ENCODE measurements around the gene CPZ.

CPZ gene

DNA sequence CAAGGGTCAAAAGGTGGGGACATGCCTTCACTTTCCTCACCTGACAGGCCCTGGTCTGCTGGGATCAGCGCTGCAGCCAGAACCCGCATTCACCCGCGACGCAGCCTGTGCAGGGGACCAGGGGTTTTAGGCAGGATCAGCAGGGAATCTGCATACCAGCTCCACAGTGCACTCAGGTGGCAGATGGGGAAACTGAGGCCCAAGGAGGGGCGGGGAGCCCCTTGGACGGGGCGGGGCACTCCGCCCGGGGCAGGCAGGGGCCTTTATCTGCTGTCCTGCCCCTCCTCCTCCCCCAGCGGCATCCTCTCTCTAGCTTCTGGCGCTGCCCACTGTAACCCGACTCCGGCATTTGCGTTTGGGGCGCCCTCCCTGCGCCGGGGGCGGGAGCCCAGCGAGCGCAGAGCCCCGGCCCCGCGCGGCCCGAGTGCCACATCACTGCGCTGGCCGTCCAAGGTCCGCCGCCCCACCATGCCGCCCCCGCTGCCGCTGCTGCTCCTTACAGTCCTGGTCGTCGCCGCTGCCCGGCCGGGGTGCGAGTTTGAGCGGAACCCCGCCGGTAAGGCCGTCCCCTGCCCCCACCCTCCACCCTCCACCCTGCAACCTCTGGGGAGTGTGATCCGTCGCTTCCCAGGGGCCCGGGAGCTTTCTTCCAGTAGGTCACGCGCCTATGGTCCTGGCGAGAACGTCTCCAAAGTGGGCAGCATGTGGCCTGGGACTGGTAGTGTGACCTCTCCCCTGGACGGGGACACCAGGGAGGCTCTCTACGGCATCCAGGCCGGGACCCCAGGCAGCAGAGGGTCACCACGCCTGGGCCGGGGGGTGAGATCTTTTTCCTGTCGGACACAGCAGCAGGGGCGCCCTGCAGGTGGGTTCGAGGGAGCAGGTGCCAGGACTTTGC is at the start of gene CPZ:
Gene CPZ, plus strand, starts transcription at position 400 of the 898 bp plus-strand sequence. Its CDS starts 69 bp downstream, at position 469.
- no peak for DNase-seq (ENCODE audit: low read depth, low spot score)
- H3K27ac ChIP-seq, result no peak within 1 kb of the TSS

DNA sequence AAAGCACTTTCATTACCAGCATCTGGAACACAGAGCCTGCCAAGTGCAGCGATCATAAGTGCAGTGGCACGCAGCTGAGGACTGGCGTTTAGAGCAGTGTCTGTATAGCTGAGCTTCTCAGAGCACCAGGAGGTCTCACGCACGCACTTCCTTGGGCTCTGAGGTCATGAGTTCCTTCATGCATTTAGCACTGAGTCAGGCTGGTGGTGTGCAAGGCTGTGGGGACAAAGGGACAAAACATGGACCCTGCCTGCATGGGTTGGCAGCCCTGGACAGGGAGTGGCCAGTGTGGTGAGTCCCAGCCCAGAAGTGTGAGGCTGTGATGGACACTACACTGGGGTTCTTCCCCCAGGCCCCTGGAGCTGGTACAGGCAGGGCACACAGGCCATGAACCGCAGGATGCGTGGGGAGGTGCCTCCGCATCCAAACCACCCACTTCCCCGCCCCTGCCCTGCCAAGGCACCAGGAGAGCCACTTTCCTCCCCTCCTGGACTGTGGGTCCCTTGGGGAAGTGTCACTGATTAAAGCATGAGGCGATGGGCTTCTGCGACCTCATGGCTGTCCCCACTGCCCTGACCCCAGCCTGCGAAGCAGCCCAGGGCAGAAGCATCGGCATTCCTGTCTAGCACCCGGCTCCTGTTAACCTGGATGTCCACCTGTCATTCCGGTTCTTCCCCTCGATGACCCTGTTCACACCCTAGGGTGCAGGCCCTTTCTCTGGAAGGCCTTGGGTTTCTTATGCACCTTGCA is 49.6 kb upstream of the CPZ start:
- H3K27ac ChIP-seq, result no peak overlapping the region
- DNase-seq (ENCODE audit: low read depth, low spot score), result no peak

DNA sequence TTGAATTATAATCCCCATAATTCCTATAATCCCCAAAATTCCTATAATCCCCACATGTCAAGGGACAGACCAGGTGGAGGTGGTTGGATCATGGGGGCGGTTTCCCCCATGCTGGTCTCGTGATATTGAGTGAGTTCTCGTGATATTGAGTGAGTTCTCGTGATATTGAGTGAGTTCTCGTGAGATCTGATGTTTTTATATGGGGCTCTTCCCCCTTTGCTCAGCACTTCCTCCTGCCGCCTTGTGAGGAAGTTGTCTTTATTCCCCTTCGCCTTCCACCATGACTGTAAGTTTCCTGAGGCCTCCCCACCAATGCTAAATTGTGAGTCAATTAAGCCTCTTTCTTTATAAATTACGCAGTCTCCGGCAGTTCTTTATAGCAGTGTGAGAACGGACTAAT is 48.9 kb upstream of the CPZ start:
- H3K27ac ChIP-seq, result no peak overlapping the region
- no peak for DNase-seq (ENCODE audit: low read depth, low spot score)

DNA sequence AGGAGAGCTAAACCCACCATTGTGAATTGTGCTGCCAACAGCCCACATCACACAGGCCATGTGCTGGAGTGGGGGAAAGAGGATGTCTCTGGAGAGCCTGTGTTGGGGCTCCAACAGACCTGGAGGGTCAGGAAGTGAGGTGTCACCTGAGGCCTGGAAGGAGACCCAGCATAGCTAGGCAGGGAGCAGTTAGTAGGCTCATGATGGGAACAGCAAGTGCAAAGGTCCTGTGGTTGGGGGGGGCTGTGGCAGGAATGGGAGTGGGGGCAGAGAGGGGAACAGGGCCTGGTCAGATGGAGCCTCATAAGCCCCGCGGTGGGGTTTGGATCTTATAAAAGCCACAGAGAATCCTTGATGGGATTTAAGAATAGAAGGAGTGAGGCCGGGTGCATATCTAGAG is 48.3 kb upstream of the CPZ start:
- DNase-seq (ENCODE audit: low read depth, low spot score), result no peak
- H3K27ac ChIP-seq, result no peak overlapping the region

DNA sequence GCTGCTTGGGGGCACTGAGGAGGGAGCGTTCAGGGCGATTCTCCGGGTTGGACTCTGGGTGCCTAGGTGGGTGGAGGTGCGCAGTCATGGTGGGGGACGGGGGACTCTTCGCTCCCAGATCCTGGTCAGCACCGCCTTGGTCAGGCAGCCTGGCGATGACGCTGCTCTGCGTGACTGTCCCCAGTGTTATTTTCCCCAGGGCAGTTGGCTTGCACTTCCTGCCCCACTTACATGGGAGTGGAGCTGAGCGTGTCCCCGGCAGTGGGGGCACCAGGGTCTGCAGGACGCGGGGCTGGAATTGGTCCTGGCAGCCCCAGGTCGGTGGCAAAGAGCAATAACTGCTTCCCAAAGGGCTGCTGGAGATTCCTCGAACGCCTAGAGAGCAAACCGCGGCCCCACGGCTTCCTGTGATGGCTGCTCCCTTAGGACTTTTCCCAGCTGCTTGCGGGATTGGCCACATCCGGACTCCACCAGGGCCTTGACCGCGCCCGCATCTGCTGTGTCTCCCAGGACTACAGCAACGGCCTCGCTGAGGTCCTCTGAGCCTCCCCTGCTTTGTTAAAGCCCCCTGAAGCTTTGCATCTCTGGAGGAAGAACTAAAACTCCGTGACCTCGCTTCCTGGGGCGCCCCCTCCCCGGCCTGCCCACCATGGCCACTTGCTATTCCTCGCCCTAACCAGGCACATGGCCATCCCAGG is 47.7 kb upstream of the CPZ start:
- no peak for DNase-seq (ENCODE audit: low read depth, low spot score)
- H3K27ac ChIP-seq, result no peak overlapping the region

DNA sequence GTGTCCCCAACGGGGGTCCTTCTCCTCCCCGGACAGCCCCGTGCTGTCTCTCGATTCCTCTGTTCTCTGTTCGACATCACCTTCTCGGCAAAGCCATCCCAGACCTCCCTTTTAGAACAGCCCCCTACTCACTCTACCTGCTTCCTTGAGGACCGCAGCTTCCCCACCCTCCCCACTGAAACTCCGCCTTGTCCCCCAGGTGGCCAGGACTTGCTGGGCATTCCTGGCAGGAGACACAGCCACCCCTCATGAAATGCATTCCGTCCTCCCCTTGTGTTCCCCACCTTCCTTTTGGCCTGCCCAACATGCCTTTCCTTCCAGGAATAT is 47.2 kb upstream of the CPZ start:
- no peak for DNase-seq (ENCODE audit: low read depth, low spot score)
- H3K27ac ChIP-seq, result no peak overlapping the region

DNA sequence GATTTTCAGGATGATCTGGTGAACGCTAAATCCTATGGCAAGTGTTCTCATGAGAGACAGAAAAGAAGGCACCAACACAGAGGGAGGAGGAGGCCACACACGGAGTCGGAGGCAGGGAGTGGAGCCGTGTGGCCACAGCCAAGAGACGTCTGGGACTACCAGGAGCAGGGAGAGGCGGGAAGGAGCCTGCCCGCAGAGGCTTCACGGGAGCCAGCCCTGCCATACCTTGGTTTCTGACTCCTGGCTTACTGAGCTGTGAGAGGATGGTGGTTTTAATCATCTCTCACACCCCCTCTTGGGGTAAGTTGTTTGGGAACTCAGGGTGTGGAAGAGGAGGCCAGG is 45.8 kb upstream of the CPZ start:
- peak overlapping the region; percentile 79 for H3K27ac ChIP-seq
- DNase-seq (ENCODE audit: low read depth, low spot score), result no peak

DNA sequence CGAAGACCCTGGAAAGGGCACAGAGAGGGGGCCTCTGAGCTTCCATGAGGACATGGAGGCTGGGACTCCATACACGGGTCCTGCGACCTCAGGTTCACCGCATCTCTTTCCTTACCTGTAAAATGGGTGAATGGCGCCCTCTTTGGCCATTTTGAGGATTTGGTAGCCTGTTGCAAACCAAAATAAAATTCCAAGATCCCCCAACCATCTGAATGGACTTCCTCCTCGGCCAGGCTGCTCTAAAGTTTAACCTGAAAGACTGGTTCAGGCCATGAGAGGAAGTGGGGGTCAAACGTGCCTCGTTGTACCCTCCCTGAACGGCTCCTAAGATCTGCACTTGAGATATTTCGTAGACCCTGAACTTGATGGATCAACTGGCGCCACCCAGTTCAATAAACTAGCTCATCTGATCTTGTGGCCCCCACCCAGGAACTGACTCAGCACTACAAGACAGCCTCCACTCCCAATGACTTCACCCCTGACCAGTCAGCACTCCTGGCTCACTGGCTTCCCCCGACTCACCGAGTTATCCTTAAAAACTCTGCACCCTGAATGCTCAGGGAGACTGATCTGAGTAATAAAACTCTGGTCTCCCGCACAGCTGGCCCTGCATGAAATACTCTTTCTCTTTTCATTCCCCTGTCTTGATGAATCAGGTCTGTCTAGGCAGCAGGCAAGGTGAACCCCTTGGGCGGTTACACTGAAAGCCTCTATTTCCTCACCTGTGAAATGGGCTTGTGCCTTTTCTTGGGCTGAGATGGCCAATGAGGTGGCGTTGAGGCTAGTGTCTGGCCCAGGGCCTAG is 45.3 kb upstream of the CPZ start:
- H3K27ac ChIP-seq, result peak overlapping the region; percentile 79
- DNase-seq (ENCODE audit: low read depth, low spot score), result peak; percentile 81

DNA sequence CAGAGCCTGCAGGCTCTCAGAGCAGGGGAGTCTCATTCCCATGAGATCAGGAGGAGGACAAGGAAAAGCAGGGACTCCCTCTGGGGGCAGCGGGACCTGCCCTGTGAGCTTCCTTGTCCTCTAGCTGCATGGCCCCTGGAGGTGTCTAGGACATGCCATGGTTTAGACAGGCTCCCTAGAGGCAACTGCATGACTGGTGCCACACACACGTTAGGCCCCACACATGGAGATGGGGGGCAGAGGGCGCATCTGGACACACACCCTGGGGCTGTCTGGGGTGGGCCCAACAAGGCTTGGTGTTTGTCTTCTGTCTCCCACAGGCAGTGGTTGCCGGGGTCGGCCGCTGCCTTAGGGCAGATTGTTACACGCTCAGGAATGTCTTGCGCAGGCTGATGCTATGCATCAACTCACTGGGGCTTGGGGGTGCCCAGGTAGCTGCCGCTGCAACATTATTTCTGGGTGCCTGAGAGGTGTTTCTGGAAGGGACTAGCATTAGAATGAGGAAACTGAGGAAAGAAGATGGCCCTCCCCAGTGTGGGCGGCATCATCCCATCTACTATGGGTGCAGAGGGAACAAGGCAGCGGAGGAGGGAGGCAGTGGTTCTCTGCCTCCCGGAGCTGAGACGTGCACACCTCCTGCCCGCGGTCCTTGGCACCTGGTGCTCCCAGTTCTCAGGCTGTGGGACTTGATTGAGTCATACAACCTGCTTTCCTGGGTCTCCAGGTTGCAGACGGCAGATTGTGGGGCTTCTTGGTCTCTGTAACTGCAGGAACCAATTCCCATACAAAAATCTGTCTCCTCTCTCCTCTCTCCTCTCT is 44.4 kb upstream of the CPZ start:
- no peak for DNase-seq (ENCODE audit: low read depth, low spot score)
- peak overlapping the region; percentile 79 for H3K27ac ChIP-seq

DNA sequence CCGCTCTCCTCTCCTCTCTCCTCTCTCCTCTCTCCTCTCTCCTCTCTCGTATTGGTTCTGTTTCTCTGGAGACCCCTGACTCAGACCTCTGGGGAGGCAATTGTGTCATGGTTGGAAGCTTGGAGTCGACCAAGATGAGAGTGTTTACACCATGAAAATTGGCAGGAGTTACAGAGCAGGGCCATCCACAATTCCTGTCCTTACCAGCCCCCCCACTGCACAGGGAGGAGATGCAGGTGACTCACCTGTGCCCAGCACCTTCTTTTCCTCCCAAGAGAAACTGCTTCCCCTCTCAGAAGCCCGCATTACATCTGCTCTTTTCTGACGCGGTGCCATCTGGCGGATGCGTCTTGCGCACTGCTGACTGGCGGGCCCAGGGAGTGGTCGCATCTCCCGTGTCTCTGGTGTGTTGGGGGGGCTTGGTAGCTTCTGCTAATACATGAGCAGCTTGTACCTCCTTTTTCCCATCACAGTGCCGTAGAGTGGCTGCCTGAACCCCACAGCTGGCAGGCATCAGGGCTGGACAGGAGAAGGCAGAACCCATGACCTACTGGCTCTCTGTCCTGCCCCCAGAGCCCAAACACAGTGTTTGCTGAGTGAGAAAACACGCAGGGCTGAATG is 43.7 kb upstream of the CPZ start:
- peak overlapping the region; percentile 79 for H3K27ac ChIP-seq
- DNase-seq (ENCODE audit: low read depth, low spot score), result no peak

DNA sequence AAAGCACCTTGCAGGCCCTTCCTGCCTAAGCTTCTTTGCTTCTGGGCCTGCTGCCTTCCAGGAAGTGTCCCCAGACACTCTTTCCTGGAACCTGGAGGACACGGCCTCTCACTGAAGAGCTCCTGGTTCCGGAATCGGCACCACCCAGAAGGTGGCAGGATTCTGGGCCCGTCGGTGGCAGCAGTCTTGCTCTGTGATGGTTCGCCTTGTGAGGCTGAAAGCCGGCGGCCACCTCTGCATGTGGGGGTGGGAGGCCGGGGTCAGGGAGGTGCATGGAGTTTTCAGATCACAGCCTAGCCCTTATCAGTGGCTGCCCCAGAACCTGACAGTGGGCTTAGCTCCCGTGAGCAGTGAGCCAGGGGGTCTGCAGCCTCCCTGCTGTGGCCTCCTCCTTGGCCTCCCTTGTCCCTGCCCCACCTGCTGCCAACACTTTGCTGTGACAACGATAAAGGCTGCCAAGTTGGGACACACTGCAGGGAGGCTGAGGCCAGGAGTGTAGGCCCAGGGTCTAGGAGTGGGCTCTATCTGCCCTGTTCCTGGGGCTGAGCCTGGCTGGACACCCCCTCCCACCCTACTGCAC is 43.1 kb upstream of the CPZ start:
- no peak overlapping the region for H3K27ac ChIP-seq
- DNase-seq (ENCODE audit: low read depth, low spot score), result no peak

DNA sequence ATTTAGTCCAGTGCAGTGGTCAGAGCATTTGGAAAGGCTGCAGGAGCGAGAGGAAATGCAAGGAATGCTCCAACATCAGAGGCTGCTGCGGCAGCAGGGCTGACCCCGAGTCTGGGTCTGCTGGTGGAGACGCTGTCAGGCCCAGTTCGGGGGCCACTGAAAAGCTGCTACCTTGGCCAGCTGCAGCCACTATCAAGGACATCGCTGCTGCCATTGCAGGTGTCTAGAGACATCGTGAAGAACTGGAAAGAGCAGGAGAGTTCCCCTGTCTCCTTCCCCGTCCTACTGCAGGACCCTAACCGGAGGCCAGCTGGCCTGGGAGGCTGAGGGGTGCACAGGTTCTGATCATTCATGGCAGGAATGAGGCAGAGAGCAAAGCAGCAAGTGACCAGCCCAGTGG is 41.9 kb upstream of the CPZ start:
- no peak overlapping the region for H3K27ac ChIP-seq
- no peak for DNase-seq (ENCODE audit: low read depth, low spot score)

DNA sequence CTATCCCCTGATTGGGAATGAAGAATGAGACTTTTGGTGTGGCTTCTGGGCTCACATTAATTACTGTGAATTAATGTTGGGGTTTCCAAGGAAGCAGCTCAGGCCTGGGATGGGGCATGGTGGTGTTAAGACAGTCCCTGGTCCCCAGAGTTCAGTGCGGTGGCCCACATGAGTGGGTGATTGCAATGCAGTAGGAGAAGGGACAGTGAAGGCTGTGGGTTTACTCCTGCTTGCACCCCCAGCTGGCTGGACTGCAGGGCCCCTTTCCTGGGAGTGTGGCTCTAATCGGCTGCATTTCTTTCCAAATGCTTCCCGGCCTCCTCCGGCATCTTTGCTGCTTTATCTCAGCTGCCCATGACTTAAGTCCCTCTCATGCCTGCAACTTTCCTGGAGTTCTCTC is 40.5 kb upstream of the CPZ start:
- H3K27ac ChIP-seq, result no peak overlapping the region

DNA sequence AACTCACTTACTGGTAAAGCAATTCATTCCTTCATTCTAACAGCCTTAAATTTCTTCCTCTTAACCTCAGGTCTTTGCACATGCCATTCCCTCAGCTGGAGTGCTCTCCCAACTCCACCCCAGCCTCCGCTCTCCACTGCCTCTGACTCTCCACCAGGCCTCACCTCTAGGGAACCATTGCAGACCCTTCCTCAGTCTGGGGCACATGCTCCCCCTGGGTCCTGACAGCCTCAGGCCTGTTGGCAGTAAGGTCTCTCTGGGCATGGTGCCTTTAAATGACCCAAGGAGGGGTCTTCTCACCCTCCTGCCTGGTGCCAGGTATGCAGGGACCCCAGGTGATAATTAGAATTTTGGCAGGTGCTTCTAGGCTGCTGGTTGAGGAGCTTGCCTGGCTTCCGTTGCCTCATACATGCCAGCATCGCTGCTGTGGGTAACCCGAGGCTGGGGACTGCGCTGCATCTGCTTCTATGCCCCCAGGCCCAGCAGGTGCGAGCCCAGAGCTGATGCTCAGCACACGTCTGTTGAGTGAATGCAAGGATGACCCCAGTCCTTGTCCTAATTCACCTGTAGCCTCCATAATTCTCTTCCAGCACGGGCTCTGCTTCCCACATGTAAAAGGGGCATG is 39.9 kb upstream of the CPZ start:
- H3K27ac ChIP-seq, result no peak overlapping the region
- no peak for DNase-seq (ENCODE audit: low read depth, low spot score)

More for the DNA sequence above, 40.5 kb upstream of the CPZ start:
- DNase-seq (ENCODE audit: low read depth, low spot score), result no peak

DNA sequence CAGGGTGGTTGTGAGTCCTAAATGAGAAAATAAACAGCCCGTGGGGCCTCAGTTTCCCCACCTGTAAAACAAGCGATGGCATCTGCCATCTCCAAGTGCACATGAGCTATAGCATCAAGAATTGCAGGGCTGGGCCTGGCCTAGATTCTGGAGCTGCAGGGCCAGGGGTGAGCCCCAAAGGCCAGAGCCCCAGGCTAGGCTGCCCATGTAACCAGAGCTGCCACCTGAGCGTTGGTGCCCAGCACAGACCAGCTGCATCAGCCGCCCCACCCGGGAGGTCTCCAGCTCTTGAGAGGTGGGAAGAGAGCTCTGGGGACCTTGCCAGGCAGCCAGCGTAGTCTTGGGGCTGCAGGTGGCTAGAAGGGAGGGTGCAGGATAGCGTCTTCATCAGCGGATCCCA is 39.3 kb upstream of the CPZ start:
- no peak overlapping the region for H3K27ac ChIP-seq
- no peak for DNase-seq (ENCODE audit: low read depth, low spot score)

DNA sequence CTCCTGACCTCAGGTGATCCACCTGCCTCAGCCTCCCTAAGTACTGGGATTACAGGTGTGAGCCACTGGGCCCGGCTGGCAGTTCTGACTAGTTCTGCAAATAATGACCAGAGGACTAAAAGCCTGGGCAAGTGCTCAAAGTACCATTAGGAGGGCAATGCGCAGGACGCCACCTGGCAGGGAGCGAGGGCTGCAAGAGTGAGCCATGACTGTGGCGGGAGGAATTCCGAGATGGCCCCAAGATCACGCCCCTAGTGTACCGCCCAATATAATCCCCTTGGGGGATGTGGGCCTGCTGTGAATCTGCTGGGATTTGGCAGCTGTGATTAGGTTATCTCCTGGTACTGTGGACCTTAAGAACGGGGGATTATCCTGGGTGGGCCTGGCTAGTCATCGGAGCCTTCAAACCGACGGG is 38.6 kb upstream of the CPZ start:
- H3K27ac ChIP-seq, result no peak overlapping the region
- no peak for DNase-seq (ENCODE audit: low read depth, low spot score)

DNA sequence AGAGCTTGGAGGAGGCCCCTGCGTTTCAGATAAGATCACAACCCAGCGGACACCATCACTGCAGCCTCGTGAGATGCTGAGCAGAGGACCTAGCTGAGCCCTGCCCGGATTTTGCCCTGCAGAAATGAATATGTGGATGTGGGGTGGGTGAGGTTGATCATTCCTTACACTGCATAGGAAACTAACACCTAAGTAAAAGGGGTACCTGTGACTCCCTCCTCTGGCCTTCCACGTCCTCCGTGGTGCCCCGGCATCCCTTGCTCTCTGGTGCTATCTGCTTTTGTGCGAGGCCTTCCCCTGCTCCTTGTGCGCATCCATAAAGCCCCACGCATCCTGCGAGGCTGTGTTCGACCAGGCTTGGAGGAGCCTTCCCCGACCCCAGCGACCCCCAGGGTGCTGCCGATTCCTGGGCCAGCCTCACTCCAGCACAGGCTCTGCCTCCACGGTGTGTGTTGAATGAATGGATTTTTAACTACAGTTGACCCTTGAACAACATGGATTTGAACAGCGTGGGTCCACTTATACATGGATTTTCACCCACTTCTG is 37.9 kb upstream of the CPZ start:
- no peak for DNase-seq (ENCODE audit: low read depth, low spot score)
- no peak overlapping the region for H3K27ac ChIP-seq

DNA sequence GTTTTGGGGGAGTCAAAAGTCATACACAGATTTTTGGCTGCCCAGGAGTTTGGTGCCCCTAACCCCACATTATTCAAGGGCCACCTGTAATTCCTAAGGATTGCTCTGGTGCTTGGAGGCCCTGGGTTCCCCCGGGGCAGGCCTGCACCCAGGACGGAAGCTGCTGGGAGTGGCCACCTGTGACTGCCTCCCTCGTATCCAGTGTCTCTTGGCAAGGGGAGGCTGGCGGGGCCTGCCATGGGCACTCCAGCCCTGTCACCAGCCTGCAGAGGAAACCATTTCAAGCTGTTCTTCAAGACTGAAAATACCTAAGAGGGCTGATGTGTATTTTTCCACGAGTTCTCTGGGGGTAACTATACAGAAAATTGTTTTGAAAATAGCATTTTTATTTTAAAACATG is 36.8 kb upstream of the CPZ start:
- no peak for DNase-seq (ENCODE audit: low read depth, low spot score)
- no peak overlapping the region for H3K27ac ChIP-seq
